ENCODE measurements around the gene PDLIM5.

PDLIM5 gene

GRCh38 chr4:94574050-94574449 is 122.3 kb downstream of the PDLIM5 start:
- DNase-seq (ENCODE audit: low read depth), result no peak
- H3K4me3 ChIP-seq (ENCODE audit: low read depth, low read length), result no peak overlapping the region
- no peak for TF ChIP-seq CTCF (IDR thresholded peaks at IDR 0.05; ENCODE audit: insufficient read depth, low read depth, low read length, missing control alignments)

- H3K4me3 ChIP-seq (ENCODE audit: low read depth, low read length), result no peak overlapping the region
- DNase-seq (ENCODE audit: low read depth), result no peak
- TF ChIP-seq CTCF (IDR thresholded peaks at IDR 0.05; ENCODE audit: insufficient read depth, low read depth, low read length, missing control alignments), result no peak
These were observed 122.9 kb downstream of the PDLIM5 start for GRCh38 chr4:94574616-94575015.

- no peak for TF ChIP-seq CTCF (IDR thresholded peaks at IDR 0.05; ENCODE audit: insufficient read depth, low read depth, low read length, missing control alignments)
- H3K4me3 ChIP-seq (ENCODE audit: low read depth, low read length), result no peak overlapping the region
- DNase-seq (ENCODE audit: low read depth), result no peak
These were observed 123.9 kb downstream of the PDLIM5 start for GRCh38 chr4:94575652-94576051.

GRCh38 chr4:94576210-94576609 is 124.5 kb downstream of the PDLIM5 start:
- no peak overlapping the region for H3K4me3 ChIP-seq (ENCODE audit: low read depth, low read length)
- no peak for DNase-seq (ENCODE audit: low read depth)
- no peak for TF ChIP-seq CTCF (IDR thresholded peaks at IDR 0.05; ENCODE audit: insufficient read depth, low read depth, low read length, missing control alignments)

- no peak for TF ChIP-seq CTCF (IDR thresholded peaks at IDR 0.05; ENCODE audit: insufficient read depth, low read depth, low read length, missing control alignments)
- DNase-seq (ENCODE audit: low read depth), result no peak
These were observed 125.4 kb downstream of the PDLIM5 start for GRCh38 chr4:94577136-94577535.

GRCh38 chr4:94578195-94578594 is 126.5 kb downstream of the PDLIM5 start:
- no peak overlapping the region for H3K4me3 ChIP-seq (ENCODE audit: low read depth, low read length)
- no peak for DNase-seq (ENCODE audit: low read depth)
- TF ChIP-seq CTCF (IDR thresholded peaks at IDR 0.05; ENCODE audit: insufficient read depth, low read depth, low read length, missing control alignments), result no peak

More at GRCh38 chr4:94577136-94577535, 125.4 kb downstream of the PDLIM5 start:
- no peak overlapping the region for H3K4me3 ChIP-seq (ENCODE audit: low read depth, low read length)

GRCh38 chr4:94581766-94582165 is 130.0 kb downstream of the PDLIM5 start:
- DNase-seq (ENCODE audit: low read depth), result no peak
- no peak for TF ChIP-seq CTCF (IDR thresholded peaks at IDR 0.05; ENCODE audit: insufficient read depth, low read depth, low read length, missing control alignments)
- no peak overlapping the region for H3K4me3 ChIP-seq (ENCODE audit: low read depth, low read length)
